ENCODE results near the gene ETS1. TPM values are rescaled to one million over a fixed set of nuclear protein-coding genes. Genes with fewer than 3 reads are reported as not detected.

ETS1 gene
- total RNA-seq, 1 donor = 67.3 TPM

DNA sequence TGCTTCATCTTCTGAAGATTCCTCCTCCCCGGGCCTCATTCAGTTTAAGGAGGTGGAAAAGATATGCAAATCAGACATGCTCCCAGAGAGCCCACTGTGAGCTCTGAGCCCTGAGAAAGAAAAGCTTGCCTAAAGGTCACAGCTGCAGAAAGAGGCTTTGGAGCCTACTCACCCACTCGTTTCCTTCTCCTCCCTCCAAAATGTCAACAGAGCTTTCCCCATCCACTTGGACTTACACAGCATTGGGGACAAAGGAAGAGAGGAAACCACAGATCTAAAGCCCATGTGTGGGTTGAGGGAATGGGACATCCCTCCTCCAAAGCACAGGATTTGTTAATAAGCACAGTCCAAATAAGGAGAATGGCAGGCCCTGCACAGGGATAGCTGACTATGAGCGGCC, 158.4 kb downstream of the ETS1 start:
- H3K27ac ChIP-seq (ENCODE audit: low read depth, low read length) = no peak overlapping the region
- peak overlapping the region; percentile 58 for H2AFZ ChIP-seq (ENCODE audit: low read length)
- H3K79me2 ChIP-seq (ENCODE audit: insufficient read depth, low read length) = no peaks in the 10 kb centered on the region
- no peak overlapping the region for H3K4me3 ChIP-seq (ENCODE audit: insufficient read depth, low read length)
- H3K4me1 ChIP-seq (ENCODE audit: insufficient read depth, low read length) = peaks cover 9% of the 10 kb centered on the region
- TF ChIP-seq, protein P1, sequence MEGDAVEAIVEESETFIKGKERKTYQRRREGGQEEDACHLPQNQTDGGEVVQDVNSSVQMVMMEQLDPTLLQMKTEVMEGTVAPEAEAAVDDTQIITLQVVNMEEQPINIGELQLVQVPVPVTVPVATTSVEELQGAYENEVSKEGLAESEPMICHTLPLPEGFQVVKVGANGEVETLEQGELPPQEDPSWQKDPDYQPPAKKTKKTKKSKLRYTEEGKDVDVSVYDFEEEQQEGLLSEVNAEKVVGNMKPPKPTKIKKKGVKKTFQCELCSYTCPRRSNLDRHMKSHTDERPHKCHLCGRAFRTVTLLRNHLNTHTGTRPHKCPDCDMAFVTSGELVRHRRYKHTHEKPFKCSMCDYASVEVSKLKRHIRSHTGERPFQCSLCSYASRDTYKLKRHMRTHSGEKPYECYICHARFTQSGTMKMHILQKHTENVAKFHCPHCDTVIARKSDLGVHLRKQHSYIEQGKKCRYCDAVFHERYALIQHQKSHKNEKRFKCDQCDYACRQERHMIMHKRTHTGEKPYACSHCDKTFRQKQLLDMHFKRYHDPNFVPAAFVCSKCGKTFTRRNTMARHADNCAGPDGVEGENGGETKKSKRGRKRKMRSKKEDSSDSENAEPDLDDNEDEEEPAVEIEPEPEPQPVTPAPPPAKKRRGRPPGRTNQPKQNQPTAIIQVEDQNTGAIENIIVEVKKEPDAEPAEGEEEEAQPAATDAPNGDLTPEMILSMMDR (IDR thresholded peaks at IDR 0.05; ENCODE audit: extremely low read depth, low read depth, low read length) = no peak
- H3K27me3 ChIP-seq (ENCODE audit: insufficient read depth, low read length) = no peaks in the 10 kb centered on the region
- DNase-seq (ENCODE audit: insufficient read length, low spot score, missing footprints) = peak; percentile 49
- no peaks in the 10 kb centered on the region for H3K36me3 ChIP-seq (ENCODE audit: insufficient read depth, low read length)
- H4K20me1 ChIP-seq (ENCODE audit: insufficient read depth, low read length) = no peaks in the 10 kb centered on the region
- H3K9me3 ChIP-seq (ENCODE audit: low read depth, low read length) = no peaks in the 10 kb centered on the region
- H3K4me2 ChIP-seq (ENCODE audit: insufficient read depth, low read length) = no peak overlapping the region

DNA sequence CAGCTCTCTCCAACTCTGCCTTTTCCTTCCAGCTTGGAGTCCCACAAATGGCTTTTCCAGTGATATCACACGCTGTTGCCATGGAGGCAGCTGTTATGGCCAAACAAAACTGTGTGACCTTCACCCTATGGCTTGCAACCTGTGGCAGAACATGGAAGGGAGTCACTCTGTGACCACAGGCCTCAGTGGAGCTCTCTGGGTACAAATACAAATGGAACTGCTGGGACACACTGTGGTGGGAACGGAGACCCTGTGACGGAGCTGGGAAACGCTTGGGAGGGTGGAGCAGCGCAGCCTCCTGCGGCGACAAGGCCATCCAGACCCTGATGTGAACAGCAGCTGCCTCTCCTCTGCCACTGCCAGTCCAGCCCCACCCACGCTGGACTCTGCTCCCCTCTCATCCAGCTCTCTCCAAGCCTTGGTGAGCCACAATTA, 162.5 kb downstream of the ETS1 start:
- Histone ChIP-seq H3K9me3 (ENCODE audit: low read depth, low read length) (no peaks in the 10 kb centered on the region), H3K27ac (ENCODE audit: low read depth, low read length) (no peak overlapping the region), H3K4me3 (ENCODE audit: insufficient read depth, low read length) (no peak overlapping the region), H3K4me1 (ENCODE audit: insufficient read depth, low read length) (peaks cover 34% of the 10 kb centered on the region), H2AFZ (ENCODE audit: low read length) (no peak overlapping the region), H3K4me2 (ENCODE audit: insufficient read depth, low read length) (no peak overlapping the region), H3K79me2 (ENCODE audit: insufficient read depth, low read length) (no peaks in the 10 kb centered on the region), H3K36me3 (ENCODE audit: insufficient read depth, low read length) (no peaks in the 10 kb centered on the region), H3K27me3 (ENCODE audit: insufficient read depth, low read length) (no peaks in the 10 kb centered on the region), H4K20me1 (ENCODE audit: insufficient read depth, low read length) (no peaks in the 10 kb centered on the region)
- TF ChIP-seq, protein P1 (IDR thresholded peaks at IDR 0.05; ENCODE audit: extremely low read depth, low read depth, low read length) = no peak
- peak; percentile 55 for DNase-seq (ENCODE audit: insufficient read length, low spot score, missing footprints)

DNA sequence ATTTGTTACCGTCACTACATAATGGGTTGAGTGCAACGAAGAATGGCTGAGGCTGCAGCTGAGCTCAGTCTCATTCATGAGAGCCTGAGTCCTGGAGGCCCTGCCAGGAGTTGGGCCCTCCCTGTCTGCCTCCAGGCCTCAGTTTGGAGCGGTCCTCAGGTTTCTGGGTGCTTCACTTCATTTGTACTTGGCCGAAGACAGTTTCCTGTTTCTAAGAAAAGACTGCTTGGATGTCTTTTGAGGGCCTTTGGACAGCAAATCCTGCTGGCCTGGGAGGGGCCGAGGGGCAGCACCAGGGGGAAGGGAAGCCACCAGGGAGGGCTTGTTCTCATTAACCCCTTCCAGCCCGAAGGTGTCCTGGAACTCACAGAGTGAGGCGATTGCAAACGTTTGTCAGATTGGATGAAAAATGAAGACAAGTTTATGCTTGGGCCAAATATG, 163.1 kb downstream of the ETS1 start:
- Histone ChIP-seq H3K27me3 (ENCODE audit: insufficient read depth, low read length) (no peaks in the 10 kb centered on the region), H3K4me3 (ENCODE audit: insufficient read depth, low read length) (no peak overlapping the region), H4K20me1 (ENCODE audit: insufficient read depth, low read length) (no peaks in the 10 kb centered on the region), H2AFZ (ENCODE audit: low read length) (peak overlapping the region; percentile 30), H3K9me3 (ENCODE audit: low read depth, low read length) (no peaks in the 10 kb centered on the region), H3K4me1 (ENCODE audit: insufficient read depth, low read length) (peaks cover 34% of the 10 kb centered on the region), H3K36me3 (ENCODE audit: insufficient read depth, low read length) (no peaks in the 10 kb centered on the region), H3K27ac (ENCODE audit: low read depth, low read length) (no peak overlapping the region), H3K79me2 (ENCODE audit: insufficient read depth, low read length) (no peaks in the 10 kb centered on the region), H3K4me2 (ENCODE audit: insufficient read depth, low read length) (no peak overlapping the region)
- peak; percentile 71 for DNase-seq (ENCODE audit: insufficient read length, low spot score, missing footprints)
- TF ChIP-seq, protein P1 (IDR thresholded peaks at IDR 0.05; ENCODE audit: extremely low read depth, low read depth, low read length) = no peak

DNA sequence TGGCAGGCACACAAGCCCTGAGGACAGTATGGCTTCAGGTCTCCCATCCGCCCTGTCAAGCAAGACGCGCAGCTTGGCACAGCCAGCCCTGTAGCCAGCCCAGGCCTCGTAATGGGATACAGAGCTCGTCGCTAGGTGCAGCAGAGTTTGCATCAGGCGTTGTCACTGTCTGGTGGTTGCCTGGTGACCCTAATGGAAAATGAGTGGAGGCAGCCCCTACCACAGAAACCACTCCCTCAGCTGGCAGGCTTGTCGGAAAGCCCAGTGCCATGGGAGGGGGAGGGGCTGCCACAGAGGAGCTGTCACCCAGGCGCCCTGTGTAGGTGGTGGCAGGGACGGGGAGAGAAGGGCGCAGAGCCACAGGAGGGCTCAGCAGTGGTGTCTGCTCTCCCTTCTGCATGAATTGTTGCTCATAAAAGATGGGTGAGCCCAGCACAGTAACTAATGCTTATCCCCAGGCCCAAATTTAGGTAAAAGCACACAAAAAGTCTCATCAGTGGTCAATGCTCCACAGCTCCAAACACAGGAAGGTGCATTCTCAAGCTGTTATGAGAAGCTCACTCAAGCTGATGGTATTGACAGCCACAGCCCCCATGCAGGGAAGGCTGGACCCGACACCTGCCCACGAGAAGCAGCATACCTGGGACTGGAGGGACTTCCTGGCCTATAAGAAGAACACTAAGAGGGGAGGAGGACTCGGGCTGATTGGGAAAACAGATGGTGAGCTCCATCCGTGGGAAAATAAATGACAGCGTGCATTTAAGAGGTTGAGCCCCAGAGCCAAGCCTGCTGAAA, 164.6 kb downstream of the ETS1 start:
- no peaks in the 10 kb centered on the region for H4K20me1 ChIP-seq (ENCODE audit: insufficient read depth, low read length)
- peak overlapping the region; percentile 95 for H3K27ac ChIP-seq (ENCODE audit: low read depth, low read length)
- no peak overlapping the region for H3K4me2 ChIP-seq (ENCODE audit: insufficient read depth, low read length)
- peaks cover 32% of the 10 kb centered on the region for H3K4me1 ChIP-seq (ENCODE audit: insufficient read depth, low read length)
- H3K36me3 ChIP-seq (ENCODE audit: insufficient read depth, low read length) = no peaks in the 10 kb centered on the region
- no peaks in the 10 kb centered on the region for H3K79me2 ChIP-seq (ENCODE audit: insufficient read depth, low read length)
- DNase-seq (ENCODE audit: insufficient read length, low spot score, missing footprints) = peak; percentile 47
- H3K27me3 ChIP-seq (ENCODE audit: insufficient read depth, low read length) = no peaks in the 10 kb centered on the region
- H3K9me3 ChIP-seq (ENCODE audit: low read depth, low read length) = no peaks in the 10 kb centered on the region
- TF ChIP-seq, protein P1 (IDR thresholded peaks at IDR 0.05; ENCODE audit: extremely low read depth, low read depth, low read length) = no peak
- H3K4me3 ChIP-seq (ENCODE audit: insufficient read depth, low read length) = no peak overlapping the region
- H2AFZ ChIP-seq (ENCODE audit: low read length) = no peak overlapping the region
